Body of pancreas (tissue), 4 donors: Measurements from ENCODE around the gene MARK4.

Experiments used
- POLR2A ChIP-seq, 3 donors: fragments of 450-650 bp; IDR thresholded peaks; one replicate each; pipeline ENCODE4 v1.6.1; 2016; ENCODE audit warnings: antibody characterized with exemption in 3 of 3, mild to moderate bottlenecking in 2 of 3
- TF ChIP-seq, protein P1 (sequence below), 7 experiments: fragments of 450-650 bp in 4 of 7; fragments of 200-600 bp in 3 of 7; sonication (generic) in 3 of 7; IDR thresholded peaks; one replicate each; pipeline ENCODE4 v1.5.1; 2016 to 2019; ENCODE audit warnings: antibody characterized with exemption in 7 of 7

DNA sequence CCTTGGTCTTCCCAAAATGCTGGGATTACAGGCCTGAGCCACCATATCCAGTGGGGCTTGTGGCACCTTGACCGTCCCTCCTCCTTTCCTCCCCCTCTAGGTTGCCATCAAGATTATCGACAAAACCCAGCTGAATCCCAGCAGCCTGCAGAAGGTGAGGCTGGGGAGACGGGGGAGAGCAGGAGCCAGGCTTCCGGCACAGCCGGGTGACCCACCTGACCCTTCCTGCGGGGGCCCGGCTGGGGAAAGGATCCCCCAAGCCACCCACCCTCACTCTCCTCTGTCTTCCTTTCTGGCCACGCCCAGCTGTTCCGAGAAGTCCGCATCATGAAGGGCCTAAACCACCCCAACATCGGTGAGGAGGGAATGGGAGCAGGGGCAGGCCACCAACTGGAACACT, 11.9 kb downstream of the MARK4 start:
- TF ChIP-seq, protein P1, sequence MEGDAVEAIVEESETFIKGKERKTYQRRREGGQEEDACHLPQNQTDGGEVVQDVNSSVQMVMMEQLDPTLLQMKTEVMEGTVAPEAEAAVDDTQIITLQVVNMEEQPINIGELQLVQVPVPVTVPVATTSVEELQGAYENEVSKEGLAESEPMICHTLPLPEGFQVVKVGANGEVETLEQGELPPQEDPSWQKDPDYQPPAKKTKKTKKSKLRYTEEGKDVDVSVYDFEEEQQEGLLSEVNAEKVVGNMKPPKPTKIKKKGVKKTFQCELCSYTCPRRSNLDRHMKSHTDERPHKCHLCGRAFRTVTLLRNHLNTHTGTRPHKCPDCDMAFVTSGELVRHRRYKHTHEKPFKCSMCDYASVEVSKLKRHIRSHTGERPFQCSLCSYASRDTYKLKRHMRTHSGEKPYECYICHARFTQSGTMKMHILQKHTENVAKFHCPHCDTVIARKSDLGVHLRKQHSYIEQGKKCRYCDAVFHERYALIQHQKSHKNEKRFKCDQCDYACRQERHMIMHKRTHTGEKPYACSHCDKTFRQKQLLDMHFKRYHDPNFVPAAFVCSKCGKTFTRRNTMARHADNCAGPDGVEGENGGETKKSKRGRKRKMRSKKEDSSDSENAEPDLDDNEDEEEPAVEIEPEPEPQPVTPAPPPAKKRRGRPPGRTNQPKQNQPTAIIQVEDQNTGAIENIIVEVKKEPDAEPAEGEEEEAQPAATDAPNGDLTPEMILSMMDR (IDR thresholded peaks at IDR 0.05), result no peak
- TF ChIP-seq POLR2A (IDR thresholded peaks at IDR 0.05), result no peak
